ENCODE results near the gene PEX11B. TPM values are rescaled to one million over a fixed set of nuclear protein-coding genes. Genes with fewer than 3 reads are reported as not detected.

Gene PEX11B, protein sequence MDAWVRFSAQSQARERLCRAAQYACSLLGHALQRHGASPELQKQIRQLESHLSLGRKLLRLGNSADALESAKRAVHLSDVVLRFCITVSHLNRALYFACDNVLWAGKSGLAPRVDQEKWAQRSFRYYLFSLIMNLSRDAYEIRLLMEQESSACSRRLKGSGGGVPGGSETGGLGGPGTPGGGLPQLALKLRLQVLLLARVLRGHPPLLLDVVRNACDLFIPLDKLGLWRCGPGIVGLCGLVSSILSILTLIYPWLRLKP
- polyA plus RNA-seq (ENCODE audit: insufficient read length in 3 of 3), result 10 to 100 TPM; 59.3 to 65.3 (median 60.0) TPM

DNA sequence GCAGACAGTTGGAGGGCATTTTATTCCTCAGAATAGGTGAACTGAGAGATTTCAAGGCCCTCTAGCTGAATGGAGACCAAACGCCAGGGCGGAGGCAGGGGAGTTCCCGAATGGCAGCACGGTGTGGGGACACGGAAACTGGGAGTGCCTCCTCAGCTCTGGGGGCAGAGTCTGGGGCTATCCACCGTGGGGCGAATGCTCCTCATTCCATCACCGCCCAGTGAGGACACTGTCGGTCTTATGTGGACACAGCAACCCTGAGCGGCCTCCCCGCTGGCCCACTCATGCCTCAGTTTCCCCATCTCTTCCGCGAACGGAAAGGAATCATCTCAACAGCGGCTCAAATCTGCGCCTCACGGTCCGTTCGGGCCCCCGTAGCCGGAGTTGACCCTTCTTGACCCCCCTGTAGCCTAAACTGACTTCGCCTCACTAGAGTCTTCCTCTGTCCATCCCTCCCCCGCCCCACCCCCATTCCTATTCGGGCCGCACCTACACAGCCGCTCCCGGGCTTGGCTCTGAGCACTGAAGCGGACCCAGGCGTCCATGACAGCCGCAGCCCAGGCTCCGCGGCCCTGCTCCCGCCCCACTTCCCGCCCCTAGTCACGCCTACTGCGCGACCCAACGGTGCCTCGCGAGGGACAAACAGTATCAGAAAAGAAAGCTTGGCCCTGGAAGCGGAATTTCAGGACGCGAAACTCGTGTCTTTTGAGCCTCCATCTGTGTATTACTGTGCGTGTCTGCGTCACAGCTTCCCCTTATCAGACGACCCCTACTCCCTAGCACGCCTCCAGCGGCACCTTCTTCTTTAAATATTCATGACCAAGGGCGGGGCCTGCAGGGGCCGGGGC is at the start of gene PEX11B:
Gene PEX11B, minus strand, starts transcription at position 574 of the 848 bp plus-strand sequence. Its CDS starts 29 bp downstream, at position 545.
- peak; percentile 87 to 93 (median 89) for DNase-seq (ENCODE audit: low read depth in 3 of 3, low spot score in 2 of 3)

DNA sequence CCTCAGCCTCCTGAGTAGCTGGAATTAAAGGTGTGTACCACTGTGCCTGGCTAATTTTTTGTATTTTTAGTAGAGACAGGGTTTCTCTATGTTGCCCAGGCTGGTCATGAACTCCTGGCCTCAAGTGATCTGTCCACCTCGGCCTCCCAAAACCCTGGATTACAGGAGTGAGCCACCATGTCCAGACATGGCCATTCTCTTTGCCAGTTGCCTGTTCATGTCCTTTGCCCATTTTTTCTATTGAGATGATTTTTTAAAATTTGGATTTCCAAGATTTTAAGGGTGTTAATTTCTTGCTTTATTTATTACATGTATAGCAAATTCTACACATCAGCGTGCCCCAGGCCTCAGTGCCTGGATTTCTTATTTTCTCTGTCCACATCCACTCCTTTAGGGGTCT is 48.8 kb upstream of the PEX11B start:
- no peak for DNase-seq (ENCODE audit: low read depth in 3 of 3, low spot score in 2 of 3)

DNA sequence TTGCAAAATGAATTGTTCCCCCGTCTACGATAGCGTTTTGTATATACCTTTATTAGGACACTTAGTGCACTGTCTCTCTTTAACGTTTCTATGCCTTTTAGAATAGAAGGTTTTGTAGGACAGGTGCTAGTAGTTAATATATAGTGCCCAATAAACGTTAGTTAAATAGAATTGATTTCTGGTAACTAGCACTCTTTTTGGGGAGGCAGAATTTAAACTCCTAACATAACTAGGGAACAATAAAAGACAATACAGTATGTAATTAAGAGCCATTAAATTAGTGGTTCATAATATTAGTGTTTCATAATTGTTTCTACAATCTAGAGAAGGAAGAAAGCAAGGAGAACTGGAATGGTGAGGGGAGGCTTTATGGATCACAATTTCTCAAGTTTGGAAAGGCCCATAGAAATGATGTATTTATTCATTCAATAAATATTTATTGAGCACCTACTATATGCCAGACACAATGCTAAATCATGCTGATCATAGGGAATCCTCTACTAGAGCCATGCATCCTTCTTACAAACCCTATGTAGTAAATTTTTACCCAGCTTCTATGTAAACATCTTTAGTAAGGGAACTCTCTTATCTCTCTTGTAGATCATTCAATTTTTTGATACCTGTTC is 46.7 kb upstream of the PEX11B start:
- DNase-seq (ENCODE audit: low read depth in 3 of 3, low spot score in 2 of 3), result no peak

DNA sequence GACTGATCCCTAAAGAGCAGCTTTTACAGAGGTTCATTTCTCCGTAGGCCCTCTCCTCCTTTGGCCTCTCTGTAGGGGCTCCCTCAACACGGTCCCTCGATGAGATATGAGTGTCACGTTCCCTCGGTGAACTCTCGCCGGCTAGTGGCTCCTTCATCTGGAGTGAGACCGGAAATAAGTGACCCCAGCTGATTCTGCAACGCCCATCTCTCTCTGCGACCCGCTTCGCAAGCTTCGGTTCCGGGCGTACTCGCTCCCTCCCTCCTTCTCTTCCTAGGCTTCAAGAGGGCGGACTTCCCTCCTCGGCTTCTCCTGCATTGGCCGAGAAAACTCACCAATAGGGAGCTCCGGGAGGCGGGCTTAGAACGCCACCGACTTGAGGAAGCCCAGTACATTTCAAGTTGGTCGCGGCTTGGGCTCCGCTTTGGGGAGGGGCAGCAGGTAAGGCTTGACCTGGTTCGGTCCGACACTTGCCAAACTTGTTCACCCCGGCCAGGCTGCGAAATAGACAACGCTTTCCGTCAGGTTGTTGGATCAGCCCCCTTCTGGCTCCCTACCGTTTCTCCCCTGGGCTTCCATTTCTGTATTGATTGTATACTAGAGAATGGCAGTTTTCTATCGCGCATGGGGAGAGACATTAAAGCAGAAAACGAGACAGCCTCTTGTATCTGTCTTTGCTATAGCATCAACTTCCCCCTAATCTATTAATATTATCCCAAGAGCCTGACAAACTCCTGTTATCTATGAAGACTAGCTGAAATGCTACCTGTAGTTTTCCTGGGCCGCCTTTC is 46.0 kb upstream of the PEX11B start, which contains the start of the genes ANKRD34A and POLR3GL:
Gene ANKRD34A, minus strand, starts transcription at position 248 of the 791 bp plus-strand sequence. CDS start 2,816 bp downstream, outside the sequence.
Gene POLR3GL, plus strand, starts transcription at position 363 of the 791 bp plus-strand sequence. CDS start 10,176 bp downstream, outside the sequence.
- peak; percentile 87 to 94 (median 92) for DNase-seq (ENCODE audit: low read depth in 3 of 3, low spot score in 2 of 3)

DNA sequence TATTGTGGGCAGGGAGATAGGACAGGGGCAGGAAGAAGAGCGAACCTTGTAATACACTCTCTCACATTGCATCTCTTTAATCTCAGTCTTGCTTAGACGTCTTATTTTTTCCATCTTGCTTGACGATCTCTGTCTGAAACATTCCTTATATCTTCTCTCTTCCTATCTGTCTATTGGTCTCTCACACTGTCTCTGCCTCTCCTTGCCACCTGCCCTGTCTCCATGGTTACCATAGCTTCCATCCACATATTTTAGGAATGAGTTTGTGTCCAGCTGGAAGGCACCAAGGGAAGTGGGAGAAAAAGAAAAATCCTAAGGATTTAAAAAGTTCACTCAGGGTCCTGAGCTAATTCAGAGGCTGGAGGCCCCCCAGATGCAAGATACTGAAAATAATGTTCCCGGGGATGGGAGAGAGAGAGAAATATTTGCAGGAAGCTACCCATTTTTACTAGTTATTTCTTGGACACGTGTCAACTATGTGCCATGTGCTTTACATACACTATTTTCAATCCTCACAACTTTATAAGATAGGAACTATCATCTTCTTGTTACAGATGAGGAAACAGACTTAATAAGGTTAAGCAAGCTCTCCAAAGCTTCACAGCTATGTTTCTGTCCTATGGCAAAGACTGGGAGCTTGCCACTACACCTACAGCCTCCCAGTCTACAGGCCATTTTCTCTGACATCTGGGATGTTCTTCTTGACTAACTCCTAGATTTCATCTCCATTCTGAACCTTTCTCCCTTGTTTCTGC is 44.9 kb upstream of the PEX11B start:
- DNase-seq (ENCODE audit: low read depth in 3 of 3, low spot score in 2 of 3), result no peak

DNA sequence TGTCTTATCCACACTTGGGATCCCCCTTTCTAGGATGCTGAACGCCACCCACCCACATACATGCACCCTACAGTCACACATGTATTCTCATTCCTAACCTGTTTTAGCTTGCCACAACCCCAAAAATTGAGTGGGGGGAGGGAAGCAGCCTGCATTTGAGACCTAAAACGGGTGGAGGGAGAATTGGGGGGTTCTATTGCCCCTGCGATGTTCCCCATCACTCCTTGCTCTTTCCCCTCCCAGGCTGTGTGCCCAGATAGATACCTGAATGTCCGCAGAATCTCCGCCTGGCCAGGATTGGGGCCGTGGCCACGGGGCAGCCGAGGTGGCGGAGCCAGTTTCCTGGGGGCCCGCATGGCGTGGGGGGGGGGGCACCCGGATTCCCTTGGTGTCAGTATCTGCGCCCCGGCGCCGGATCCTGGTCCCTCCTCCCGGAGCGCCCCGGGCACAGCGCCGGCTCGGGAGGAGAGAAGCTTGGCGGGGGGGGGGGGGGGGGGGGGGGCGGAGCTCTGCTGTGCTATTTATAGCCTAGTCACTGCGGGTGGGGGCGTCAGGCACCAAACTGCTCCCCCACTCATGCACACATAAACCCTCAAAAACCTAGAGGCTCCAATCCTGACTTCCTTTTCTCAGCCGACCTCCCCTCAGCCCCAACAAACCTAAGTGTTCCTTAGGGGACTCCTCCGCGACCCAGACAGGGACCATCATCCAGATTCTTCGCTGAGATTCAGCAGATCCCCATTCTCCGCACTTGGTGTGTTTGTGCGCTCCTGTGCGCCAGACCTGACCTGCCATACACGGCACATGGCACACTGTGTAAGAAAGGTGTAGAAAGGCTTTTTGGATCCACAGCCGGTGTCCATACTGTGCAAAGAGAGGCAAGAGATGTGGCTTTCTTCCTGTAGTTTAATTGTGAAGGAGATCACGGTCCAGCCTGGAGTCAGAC is 43.9 kb upstream of the PEX11B start:
- no peak for DNase-seq (ENCODE audit: low read depth in 3 of 3, low spot score in 2 of 3)

DNA sequence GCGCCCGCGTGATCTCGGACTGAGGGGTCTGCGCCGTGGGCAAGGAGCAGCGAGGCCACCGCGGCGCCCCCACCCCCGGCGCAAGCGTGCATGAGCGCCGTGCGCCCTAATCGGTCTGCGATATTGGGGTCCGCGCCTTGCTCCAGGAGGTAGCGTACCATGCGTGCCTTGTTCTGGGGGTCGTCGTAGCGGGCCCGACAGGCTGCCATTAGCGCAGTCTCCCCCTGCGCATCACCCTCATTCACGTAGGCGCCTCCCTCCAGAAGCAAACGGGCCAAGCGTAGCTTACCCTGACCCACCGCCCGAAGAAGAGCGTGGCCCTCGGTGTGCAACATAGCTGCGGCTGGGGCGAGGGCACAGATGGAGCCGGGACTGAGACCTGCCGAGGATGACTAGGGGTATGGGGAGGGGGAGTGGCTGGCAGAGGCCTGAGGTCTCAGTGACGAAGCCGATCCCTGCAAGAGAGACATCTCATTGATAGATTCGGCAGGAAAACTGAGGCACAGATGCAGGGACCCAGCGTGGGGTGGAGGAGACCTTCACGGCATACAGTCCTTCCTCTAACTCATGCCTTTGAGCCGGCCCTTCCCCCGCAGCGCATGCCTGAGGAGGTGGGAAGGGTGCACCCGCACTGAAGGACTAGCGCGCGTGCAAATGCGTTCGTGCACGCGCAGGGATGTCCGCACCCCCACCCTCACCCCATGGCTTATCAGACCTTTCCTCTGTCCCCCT is 43.1 kb upstream of the PEX11B start:
- no peak for DNase-seq (ENCODE audit: low read depth in 3 of 3, low spot score in 2 of 3)

DNA sequence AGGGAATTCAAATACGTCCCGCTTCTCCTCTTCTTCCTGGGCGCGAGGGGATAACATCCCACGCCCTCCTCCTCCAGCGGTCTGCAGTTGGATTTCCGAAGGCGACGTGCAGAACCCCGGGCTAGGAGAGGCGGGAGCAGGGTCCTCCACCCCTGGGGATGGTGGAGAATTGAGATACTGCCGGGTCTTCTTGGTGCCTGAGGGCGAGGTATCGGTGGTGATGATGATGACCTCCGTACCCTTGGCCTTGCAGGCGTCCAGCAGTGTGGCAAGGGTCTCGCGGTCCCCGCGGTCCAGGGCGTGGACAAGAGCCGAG is 42.5 kb upstream of the PEX11B start:
- DNase-seq (ENCODE audit: low read depth in 3 of 3, low spot score in 2 of 3), result no peak

DNA sequence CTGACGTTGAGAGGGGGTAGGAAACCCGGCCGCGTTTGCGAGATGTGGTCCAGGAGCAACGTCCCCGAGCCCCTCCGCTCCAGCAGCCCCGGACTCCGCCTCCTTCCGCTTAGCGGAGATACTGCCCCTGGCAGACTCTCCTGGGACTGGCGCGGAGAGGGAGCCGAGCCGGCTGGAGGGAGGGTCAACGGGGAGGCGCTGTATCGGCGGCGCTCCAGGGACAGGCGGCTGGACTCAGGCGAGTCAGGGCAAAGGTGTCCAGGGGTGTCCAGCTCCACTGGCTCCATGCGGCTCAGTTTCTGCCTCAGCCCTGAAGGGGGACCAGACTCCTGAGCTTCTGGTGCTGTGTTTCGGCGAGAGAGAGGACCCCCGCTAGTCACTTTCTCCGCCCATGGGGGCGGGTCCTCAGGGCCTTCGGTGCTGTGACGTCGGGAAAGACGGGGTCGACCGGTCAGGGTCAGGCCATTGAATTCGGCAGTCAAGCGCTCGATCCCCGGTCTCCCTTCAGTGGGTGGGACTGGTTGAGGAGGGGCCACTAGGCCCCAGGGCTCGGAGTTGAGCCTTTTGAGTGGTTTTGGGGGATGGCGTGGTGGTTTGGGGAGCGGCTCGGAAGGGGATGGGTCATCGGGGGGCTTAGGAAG is 42.1 kb upstream of the PEX11B start:
- DNase-seq (ENCODE audit: low read depth in 3 of 3, low spot score in 2 of 3), result peak; percentile 74 to 76 (median 74)

DNA sequence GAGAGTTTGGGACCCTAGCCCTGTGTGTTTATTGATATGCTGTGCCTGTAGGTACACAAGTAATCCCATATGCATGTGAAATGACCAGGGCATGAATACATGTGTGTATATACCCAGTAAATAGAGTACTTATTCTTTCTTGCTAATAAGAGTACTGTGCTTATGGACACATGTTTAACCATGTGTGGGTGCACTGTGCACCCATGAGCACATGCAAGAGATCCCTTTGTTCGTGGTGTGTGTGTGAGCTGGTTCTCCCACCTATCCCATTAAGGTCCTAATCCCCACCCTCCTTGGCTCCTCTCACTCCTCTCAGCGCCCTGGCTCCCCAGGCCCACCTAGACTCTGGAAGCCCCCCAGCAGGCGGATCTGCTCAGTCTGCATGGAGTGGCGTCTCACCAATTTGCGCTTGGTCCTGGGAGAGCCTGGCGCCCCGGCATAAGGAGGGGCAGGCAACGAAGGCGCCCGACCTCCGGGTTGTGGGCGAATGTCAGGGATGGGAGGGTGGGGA is 41.5 kb upstream of the PEX11B start:
- DNase-seq (ENCODE audit: low read depth in 3 of 3, low spot score in 2 of 3), result no peak

DNA sequence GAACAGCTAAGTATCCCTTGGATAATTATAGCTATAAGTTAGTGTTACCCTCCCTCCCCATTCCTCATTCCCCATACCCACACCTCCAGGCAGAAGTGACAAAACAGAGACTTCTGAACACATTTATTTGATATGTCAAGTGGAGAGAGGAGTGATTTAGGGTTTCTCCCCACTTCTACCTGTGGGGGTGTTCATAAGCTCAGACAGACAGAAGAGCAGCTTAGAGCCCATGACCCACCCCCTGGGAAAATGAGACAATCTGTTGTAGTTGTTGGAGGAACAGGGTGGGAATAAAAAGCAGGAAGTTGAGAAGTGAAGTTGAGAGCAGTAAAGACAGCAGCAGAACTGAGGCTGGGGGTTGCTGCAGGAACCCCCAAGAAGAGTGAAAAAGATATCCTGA is 40.8 kb upstream of the PEX11B start:
- no peak for DNase-seq (ENCODE audit: low read depth in 3 of 3, low spot score in 2 of 3)

DNA sequence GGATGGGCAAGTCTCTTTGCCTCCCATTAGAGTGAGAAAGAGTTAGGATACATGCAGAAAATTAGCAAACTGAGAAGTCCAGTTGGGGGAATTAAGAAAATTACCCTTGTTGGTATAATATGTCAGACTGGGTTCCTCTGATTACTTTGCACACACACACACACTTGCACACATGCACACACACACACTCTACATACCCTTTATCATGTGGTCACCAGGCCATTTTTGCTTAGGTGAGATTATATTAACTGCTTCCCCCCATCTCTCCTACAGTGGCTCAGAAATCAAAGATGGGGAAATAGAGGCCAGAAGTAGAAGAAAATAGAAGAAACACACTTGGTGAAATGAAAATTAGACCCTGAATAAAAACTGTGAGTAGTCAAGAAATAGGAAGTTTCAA is 40.2 kb upstream of the PEX11B start:
- no peak for DNase-seq (ENCODE audit: low read depth in 3 of 3, low spot score in 2 of 3)

DNA sequence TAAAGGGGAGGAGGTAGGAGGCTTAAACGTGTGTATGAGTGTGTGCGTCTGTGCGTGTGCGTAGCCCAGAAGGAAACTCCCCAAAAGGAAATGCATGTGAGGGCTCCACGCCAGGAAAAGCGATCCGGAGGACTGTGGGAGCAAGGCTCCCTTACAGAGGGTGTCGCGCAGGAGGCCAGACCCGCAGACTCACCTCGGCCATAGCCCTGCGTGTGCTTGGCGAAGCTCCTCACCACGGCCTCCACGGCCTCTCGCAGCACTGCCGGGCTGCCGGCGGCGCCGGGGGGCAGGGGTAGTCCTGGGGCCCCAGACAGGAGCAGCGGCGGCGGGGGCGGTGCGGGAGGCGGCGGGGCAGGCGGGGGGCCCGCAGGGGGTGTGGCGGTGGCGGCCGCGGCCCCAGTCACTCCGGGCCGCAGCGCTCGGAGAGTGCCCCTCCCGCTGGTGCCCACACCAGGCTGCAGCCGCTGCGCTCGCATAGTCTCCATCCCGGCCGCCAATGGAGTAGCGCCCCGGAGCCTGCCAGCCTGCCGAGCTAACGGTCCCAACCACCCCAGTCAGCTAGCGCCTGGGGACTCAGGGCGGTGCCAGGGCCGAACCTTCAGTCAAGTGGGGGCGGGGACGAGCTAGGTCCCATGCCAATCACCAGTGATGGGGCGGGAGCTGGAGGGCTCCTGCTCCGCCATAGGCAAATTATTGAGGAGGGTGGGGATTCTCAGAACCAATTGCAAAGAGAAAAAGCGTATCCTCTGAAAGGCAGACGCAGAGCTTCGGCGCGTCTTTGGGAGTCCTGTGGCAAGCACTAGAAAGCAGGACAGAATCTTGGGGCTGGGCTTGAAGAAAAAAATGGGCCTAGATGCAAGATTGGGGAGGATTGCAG is 39.2 kb upstream of the PEX11B start, which contains the start of gene LIX1L:
Gene LIX1L, minus strand, starts transcription at position 575 of the 877 bp plus-strand sequence. Its CDS starts 90 bp downstream, at position 485.
- DNase-seq (ENCODE audit: low read depth in 3 of 3, low spot score in 2 of 3), result peak; percentile 85 to 94 (median 91)

DNA sequence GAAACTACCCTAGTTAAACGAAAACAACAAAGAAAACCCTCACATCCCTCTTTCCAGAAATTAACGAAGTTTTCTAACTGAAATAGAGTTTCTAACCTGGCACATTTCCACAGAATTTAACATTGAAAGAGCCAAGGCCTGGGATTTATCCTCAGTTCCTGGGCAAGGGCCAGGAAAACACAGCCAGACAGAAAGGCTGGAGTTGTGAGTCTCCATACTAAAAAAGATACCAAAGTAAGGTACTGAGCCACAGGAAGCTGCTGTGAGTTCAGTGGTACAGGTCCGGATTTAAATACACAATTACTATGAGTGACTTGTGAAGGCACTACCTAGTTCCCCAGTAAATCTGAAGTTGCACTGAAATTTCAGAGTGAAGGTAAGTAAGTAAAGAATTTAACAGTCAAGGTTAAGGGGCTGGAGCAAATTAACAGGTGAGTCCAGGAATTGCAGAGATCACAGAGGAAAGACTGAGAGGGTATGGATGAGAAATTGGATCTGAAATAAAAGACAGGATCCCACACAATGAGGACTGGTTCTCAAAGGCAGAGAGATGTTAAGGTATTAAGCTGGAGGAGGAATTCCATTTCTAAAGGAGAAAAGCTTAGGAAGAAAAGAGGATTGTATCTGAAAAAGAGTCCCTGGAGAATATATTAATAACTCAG is 38.4 kb upstream of the PEX11B start:
- DNase-seq (ENCODE audit: low read depth in 3 of 3, low spot score in 2 of 3), result no peak

DNA sequence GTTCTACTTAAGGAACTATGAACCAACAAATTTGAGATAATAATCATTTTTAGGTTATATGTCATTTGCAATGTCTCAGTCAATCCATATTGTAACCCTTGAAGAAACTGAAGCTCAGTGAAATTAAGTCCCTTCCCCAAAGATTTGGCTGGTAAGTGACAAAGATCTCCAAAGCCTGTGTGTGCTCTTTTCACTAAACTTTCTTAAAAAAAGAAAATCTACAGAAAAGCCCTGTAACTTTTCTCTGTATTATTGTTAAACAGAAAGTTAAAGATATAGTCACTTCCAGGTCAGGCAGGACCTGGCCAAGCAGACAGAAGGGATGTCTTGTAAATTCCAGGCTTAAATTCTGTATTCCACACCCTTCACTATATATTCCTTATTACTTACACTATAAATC is 37.8 kb upstream of the PEX11B start:
- no peak for DNase-seq (ENCODE audit: low read depth in 3 of 3, low spot score in 2 of 3)

DNA sequence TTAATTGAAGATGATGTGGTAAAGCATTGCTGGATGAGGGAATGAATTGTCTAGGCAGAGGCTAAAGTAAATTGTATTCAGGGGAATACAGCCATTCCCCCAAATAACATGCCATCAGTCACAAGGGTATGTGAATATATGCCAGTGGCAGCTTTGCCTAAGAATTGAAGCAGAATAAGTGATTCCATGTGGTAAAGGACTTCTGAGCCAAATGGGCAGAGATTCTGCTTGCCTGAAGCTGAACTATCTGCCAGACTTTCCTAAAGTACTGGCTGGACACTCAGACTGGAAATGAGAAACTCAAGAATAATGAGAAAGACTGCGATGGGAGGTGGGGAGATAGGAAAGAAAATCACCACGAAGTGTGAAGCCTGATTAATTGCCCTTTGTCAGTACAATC is 36.9 kb upstream of the PEX11B start:
- no peak for DNase-seq (ENCODE audit: low read depth in 3 of 3, low spot score in 2 of 3)
